SW 1271 (cell line): Measurements from ENCODE around the gene VTA1.
"Not testable (repeated sequence)": the region's sequence is repeated elsewhere in the genome, so short reads cannot be mapped to it uniquely, and the experiment has no call there.

Experiments used
- DNase-seq, 2 experiments: peaks; one replicate each; lab custom pipeline; 2025; lab: John Stamatoyannopoulos, UW

Gene VTA1, protein sequence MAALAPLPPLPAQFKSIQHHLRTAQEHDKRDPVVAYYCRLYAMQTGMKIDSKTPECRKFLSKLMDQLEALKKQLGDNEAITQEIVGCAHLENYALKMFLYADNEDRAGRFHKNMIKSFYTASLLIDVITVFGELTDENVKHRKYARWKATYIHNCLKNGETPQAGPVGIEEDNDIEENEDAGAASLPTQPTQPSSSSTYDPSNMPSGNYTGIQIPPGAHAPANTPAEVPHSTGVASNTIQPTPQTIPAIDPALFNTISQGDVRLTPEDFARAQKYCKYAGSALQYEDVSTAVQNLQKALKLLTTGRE

DNA sequence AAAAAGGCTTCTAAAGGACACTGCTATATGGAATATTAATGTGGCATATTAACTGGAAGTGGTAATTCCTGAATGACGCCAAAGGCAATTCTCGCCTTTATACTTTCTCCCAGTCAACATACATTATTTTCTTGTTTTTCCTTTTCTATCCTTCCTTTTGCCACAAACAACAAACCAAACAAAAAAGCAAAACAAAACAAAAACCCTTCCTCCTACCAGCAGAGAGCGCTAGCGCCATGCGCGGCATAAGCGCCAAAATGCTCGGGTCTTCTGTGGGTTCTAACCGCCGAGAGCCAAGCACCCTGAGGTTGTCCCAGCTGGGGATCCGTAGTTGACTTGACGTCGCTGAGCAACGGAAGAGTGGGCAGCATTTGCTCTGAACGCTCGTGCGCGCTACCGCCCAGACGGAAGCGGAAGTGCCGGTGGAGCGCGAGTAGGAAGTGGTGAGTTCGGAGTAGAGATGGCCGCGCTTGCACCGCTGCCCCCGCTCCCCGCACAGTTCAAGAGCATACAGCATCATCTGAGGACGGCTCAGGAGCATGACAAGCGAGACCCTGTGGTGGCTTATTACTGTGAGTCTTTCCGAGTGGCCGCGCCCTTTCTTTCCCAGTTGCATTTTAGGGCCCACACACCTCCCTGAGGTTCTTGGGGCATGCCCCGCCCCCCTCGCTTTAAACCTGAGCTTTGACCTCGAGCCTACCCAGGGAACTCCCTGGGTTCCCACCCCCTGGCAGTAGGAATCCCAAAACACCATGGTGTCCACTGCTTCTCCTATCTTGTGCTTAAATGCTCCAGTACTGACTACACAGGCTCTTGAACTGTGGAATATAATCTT is at the start of gene VTA1, which contains the start of gene NMBR:
Gene VTA1, plus strand, starts transcription at position 436 of the 835 bp plus-strand sequence. Its CDS starts 25 bp downstream, at position 461.
Gene NMBR, minus strand, starts transcription at position 295 of the 835 bp plus-strand sequence. CDS start 58,464 bp downstream, outside the sequence.
- peak; percentile 97 to 98 for DNase-seq

DNA sequence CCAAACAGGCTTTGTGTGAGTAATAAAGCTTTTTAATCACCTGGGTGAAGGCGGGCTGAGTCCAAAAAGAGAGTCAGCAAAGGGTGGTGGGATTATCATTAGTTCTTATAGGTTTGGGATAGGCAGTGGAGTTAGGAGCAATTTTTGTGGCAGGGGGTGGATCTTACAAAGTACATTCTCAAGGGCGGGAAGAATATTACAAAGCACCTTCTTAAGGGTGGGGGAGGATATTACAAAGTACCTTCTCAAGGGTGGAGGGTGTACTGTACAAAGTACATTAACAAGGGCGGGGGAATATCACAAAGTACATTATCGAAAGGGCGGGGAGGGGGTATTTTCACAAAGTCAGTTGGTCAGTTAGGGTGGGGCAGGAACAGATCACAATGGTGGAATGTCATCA is 42.2 kb upstream of the VTA1 start:
- DNase-seq, result not testable (repeated sequence)

DNA sequence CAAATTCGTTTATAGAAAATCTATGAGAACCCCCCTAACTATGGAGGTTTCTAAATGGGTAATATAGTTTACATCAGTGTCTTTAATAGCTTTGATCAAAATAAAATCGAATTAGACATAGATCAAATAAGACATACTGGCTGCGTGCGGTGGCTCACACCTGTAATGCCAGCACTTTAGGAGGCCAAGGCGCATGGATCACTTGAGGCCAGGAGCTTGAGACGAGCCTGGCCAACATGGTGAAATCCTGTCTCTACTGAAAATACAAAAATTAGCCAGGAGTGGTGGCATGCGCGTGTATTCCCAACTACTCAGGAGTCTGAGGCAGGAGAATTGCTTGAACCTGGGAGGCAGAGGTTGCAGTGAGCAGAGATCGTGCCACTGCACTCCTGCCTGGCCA is 36.2 kb upstream of the VTA1 start:
- DNase-seq, result not testable (repeated sequence)

DNA sequence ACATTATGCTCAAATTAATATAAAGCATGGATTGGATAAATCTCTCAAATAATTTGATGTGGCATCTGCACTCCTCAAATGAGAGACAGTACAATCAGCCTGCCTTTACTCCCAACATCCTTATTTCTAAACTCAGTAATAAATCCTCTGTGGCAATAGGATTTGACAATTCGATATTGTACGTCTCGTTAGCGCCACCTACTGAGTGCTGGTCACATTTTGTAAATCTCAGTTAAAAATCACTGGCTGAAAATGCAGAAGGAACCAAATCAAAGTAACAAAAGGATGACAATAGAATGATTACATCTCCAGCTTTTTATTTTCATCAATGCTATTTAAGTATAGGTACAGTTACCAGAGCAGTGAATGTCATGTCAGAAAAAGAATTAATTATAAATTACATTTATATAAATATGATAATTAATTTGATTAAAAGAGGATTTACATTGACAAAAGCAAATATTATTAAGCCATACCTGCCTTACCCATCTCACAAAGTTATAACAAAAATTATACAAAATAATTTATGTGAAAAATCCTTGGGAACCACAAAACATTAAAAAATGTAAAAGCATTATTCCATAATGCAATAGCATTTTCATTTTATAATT is 34.5 kb upstream of the VTA1 start:
- peak; percentile 15 to 64 for DNase-seq

DNA sequence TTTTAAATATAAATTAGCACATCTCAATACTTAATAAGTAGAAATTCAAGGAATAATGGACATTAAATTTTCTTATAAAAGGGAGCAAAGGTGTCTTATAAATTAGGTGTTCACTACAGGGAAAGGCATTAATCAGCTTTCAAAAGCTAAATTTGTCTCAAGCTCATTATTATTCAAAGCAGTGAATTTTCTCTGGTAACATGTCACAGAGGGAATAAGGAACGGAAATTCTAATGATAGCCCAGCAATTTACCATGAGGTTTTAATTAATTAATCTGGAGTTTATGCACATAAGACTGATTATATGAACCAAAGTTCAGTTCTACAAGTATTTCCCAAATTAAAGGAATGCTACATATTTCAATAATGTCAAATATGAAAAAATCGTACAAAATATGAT is 29.7 kb upstream of the VTA1 start:
- no peak for DNase-seq

DNA sequence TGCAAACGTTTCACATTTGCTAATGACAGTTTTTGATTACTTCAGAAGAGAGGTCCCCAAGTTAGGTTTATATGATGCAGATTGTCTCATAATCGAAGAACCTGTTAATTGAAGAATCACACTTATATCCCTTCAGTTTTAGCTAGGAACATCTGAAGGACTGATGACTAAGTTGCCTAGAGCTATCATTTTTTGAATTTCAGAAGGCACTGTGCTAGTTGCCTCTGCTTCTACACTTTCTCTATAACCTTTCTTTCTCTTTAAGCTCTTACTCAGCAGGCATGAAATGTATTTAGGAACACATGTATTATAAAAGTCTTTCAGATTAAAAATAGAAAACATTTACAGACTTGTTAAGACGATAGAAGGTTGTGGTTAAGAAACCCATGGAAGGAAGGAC is 28.7 kb upstream of the VTA1 start:
- DNase-seq, result no peak

DNA sequence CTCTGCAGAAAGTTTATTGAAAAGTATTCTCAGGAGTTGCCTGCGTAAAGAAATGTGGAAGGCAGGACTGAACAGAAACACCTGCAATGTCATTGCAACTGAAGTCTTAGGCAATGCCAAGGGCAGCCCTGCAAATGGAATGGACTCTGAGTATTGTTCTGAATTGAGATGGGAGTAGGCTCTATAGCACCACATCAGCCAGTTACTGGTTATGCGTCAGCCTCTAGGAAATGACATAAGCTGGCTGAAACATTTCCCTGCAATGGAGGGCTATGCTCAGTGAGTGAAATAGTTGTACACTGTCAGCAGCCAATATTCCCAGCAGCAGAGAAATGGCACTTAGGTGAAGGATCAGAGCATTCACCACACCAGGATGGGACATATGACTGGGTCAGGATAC is 28.1 kb upstream of the VTA1 start:
- no peak for DNase-seq

DNA sequence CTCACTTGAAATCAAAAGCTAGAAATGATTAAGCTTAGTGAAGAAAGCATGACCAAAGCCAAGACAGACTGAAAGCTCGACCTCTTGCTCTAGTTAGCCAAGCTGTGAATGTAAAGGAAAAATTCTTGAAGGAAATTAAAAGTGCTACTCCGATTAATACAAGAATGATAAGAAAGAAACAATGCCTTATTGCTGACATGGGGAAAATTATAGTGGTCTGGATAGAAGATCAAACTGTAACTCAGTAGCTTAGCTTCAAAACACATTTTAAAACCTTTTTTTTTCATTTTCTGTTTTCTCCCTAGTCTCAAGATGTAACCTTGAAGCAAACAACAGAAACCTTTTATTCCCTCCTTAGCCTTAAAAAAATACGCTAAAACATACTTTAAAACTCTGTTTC is 25.7 kb upstream of the VTA1 start:
- DNase-seq, result no peak

DNA sequence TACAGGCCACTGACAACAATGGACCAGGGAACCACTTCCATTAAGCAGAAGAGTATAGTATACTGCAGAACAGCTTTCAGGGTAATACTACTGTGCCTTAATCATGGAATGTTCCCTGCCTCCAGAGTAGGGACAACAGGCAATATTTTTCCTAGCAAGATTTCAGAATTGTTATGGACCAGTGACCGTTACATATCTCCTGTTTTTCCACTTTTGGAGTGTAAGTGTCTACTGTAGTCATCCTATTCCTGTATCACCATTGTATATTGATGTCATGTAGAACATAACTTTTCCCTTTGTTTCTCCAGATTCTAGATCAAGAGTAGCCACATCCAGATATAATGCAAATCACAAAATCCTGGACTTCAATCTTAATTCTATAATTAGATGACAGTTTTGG is 16.2 kb upstream of the VTA1 start:
- no peak for DNase-seq

DNA sequence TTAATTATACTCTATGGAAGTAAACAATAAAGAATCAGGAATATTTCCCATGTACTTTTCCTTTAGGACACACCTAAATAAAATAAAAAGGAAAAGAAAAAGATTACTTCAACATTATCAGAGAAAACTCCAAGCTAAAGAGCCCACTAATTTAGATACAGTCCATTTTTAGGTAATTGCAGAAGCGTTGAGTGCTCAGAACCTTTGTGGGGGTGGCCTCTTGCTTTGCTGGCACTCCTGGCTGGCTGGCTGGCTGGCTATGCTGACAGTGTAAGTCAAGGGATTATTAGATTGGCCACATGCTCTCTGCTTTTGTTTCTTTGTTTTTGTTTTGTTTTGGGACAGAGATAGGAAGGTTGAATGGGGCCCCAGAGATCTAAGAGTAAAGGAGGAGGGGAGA is 14.4 kb upstream of the VTA1 start, which contains the start of gene GJE1:
Gene GJE1, plus strand, starts transcription at position 301 of the 400 bp plus-strand sequence. CDS start 234 bp downstream, outside the sequence.
- DNase-seq, result no peak

DNA sequence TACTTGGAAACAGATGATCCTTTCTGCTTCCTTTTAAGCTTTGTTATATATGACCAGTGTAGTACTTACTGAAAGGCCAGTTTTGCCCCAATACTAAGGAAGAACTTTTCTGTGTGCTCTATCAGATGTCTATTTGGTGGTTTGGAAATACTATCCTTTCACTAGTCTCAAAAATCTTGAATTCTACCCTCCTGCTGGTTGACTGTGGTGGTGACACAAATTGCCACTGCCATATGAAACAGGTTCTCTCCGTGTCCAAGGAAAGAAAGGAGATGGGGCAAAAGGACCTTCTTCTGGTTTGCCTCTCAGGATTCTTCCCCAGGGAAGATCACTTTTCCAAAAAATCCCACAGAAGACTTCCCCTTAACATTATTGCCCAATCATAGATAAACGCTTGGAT is 8.2 kb upstream of the VTA1 start:
- no peak for DNase-seq

DNA sequence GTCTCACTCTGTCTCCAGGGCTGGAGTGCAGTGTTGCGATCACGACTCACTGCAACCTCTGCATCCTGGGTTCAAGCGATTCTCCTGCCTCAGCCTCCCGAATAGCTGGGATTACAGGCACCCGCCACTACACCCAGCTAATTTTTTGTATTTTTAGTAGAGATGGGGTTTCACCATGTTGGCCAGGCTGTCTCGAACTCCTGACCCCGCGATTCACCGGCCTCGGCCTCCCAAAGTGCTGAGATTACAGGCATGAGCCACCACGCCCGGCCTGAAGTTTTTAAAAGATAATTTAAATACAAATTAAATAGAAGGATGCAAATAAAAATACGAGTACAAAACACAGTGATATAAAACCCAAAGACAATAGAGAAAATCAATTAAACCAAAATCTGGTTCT is 5.5 kb upstream of the VTA1 start:
- DNase-seq, result not testable (repeated sequence)

DNA sequence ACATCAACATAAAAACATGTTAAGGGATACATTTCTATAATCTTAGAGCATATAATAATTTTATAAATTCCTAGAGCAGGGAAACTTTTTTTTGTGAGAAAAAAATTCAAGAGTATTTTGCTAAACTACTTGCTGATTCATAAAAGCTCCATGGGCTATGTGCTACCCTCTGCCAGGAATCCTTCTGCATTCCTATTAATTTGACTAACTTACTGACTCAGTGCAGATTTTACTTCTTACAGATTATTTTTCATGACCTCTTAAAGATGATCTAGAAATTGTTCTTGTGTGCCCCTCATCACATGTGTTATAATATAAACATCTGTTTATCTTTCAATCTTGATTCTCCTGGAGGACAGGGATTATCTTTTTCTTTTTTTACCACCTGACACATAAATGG is 5.7 kb downstream of the VTA1 start:
- peak in 1 of 2 experiments; percentile 30 for DNase-seq

DNA sequence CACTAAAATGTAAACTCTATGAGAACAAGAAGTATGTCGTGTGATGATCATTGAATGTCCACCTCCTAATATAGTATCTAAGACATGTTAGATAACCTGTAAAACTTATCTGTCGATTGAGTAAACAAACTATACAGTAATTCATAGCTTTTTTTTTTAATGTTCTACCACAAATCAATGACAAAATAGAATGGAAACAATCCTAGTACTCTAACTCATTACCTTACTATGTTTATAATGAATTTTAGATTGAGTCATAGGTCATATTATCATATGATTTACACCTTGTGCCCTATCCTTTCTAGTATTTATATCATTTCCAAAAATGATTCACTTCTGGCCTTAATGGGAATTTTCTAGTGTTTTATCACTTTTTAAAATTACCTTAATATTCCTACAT is 6.1 kb downstream of the VTA1 start:
- DNase-seq, result no peak

DNA sequence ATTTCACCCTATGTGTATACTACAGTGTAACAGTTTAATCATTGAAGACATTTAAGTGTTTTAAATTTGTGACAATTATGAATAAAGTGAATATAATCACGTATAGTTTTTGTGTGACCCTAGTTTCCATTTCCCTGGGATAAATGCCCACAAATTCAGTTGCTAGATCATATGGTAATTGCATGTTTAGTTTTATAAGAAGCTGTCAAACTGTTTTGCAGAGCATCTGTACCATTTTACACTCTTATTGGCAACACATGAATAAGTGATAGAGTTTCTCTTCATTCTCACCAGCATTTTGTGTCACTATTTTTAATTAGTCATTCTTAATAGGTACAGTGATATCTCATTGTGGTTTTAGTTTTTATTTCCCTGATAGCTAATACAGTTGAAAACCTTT is 7.3 kb downstream of the VTA1 start:
- DNase-seq, result no peak

DNA sequence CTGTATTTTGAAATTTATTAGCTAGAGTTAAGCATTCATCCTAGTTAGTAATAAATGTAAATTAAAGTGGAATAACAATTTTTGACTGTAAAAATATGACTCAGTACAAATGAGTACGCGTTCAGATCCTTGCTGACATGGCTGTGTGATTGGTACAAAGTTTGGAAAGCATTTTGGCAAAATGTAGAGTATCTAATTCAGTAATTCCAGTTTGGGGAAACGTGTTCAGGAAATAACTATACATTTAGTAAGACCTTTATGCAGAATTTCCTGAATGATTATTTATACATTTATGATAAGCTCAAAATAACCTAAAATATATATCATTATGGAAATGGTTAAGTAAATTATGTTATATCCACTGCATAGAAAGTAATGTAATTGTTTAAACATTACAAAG is 8.0 kb downstream of the VTA1 start:
- DNase-seq, result no peak

DNA sequence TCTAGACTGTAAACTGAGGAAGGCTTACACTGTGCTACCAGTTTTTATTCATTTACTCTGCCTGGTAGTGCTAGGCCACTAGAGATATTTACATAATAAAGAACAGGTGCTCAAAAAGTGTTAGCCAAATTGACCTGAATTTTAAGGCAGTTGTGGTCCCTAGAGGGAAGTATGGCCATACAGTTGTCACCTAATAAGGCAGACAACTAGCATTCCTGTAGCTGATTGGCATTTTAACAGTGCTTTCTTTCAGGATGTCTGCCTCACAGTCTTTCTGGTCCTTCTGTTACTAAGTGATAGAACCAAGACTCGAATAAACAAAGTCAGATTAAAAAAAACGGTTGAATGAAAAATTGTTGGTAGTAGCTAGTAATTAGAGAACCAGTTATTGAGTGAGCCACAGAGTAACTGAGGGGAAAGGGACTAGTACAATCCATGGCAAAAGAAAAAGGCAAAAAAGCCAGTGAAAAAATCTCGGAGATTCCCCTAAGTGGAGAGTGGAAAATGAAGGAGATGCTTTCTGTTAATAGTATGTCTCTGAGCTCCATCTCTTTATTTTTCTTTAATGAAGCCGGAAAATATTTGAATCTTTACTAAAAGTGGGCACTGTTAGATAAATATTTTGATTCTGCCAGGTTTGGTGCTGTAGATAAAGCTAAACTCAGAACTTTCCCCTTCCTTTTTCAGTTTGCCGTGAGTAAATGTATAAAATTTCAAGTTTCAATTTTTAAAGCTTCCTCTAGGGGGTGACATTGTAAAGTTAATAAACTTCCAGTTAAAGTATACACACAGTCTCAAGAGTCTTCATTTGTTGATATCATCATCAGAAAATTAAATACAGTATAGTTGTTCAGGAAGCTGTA is 9.1 kb downstream of the VTA1 start:
- peak; percentile 1 to 51 for DNase-seq

DNA sequence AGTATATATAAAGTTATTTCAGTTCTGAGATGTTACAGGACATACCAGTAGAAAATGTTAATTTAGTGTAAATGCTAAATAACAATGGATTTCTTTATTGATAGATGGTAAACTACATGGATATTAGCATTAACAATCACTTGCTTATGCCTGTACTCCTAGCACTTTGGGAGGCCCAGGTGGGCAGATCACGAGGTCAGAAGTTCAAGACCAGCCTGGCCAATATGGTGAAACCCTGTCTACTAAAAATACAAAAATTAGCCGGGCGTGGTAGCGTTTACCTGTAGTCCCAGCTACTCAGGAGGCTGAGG is 9.7 kb downstream of the VTA1 start:
- DNase-seq, result not testable (repeated sequence)

DNA sequence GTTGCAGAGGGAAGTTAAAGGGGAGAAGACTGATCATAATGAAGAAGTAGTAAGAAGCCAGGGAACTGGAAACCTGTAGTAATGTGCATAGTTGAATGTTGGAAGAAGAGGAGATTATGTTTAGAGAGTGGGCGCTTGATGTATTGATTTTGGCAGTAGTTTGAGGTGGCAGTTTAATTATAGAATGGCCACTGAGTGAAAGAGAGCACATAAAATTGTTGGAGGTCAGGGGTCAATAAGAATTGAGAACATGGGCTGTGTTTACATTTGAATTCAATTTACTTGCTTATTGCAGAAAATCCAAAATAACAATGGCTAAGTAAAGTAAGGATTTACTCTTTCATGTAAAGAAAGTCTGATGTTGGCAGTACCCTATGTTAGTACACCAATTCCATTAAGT is 15.7 kb downstream of the VTA1 start:
- no peak for DNase-seq

DNA sequence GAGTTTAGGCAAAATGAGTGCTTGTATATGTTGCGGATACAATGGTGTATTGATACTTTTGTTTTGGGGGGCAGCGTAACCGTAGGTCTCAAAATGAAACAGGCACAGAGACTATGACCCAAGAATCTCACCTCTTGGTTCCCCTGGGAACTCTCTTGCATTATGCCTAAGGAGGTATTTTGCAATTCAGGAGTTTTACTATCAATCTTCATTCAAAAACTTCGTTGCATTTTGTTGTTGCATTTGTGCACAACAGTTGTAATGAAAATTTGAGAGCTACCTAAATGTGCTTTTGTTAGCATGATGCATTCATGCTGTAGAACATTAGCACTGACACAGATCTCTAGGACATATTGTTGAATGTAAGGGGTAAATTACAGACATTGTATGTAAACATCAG is 18.2 kb downstream of the VTA1 start:
- no peak for DNase-seq

DNA sequence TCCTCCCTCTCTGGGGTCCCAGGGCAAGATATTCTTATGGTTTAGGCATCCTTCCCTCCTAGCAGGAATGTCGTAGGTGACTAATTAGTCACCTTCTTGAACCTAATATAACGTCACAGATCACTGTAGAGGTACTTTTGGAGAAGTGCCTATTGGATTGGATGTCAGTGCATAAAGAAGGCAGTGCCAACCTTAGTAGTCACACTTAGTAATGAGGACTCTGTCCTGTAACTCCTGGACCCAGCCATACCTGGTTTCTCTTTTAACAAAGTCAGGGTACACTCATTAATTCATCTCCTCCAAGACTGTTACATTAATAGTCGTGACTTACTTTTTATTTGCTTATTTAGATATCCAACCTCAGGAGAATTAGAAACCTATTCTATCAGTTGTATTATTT is 20.0 kb downstream of the VTA1 start:
- DNase-seq, result no peak

DNA sequence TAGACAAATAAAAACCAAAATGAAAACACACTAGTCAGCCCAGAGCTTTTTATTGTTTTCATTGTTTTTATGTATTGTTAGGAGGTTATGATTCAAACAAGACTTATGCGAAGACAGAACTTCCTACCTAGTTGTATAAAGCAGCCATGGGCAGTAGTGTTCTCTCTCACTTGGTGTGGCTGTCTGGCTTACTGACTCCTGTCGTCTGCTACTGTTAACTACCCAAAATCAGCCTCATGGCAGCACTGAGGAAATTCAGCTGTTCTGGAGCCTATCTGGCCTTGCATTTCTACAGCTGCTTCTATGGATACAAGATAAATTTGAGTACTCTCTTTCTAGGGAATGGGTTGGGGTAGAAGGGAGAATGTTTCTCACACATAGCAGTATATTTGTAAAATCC is 20.4 kb downstream of the VTA1 start:
- no peak for DNase-seq
